Hepatic stellate cell (primary cell): Measurements from ENCODE around the gene WAC.
"Not testable (repeated sequence)": the region's sequence is repeated elsewhere in the genome, so short reads cannot be mapped to it uniquely, and the experiment has no call there.

Experiments
- DNase-seq: peaks from one replicate; pipeline ENCODE4 v3.0.0; 2011; ENCODE audit warnings: low spot score

The WAC gene

GRCh38 chr10:28532337-28533185 lies at the start of gene WAC:
WAC (plus strand) TSS chr10:28533118; CDS start chr10:28533580, 462 bp downstream.
- DNase-seq = peak; percentile 90

GRCh38 chr10:28489206-28489605 lies 43.7 kb upstream of the WAC start:
- DNase-seq = no peak

GRCh38 chr10:28490256-28490865 lies 42.6 kb upstream of the WAC start:
- DNase-seq = not testable (repeated sequence)

- DNase-seq = no peak
These were observed 40.6 kb upstream of the WAC start for GRCh38 chr10:28492116-28492920.

- no peak for DNase-seq
These were observed 38.5 kb upstream of the WAC start for GRCh38 chr10:28494420-28494819.

GRCh38 chr10:28495084-28495483 lies 37.8 kb upstream of the WAC start:
- no peak for DNase-seq

- DNase-seq = no peak
These were observed 36.9 kb upstream of the WAC start for GRCh38 chr10:28496017-28496416.

GRCh38 chr10:28496481-28496961 lies 36.4 kb upstream of the WAC start:
- DNase-seq = no peak

- no peak for DNase-seq
These were observed 35.4 kb upstream of the WAC start for GRCh38 chr10:28497313-28498126.

- DNase-seq = not testable (repeated sequence)
These were observed 32.7 kb upstream of the WAC start for GRCh38 chr10:28500203-28500602.

GRCh38 chr10:28503114-28503513 lies 29.8 kb upstream of the WAC start:
- DNase-seq = no peak

GRCh38 chr10:28505359-28505959 lies 27.5 kb upstream of the WAC start:
- DNase-seq = no peak

- DNase-seq = no peak
These were observed 24.5 kb upstream of the WAC start for GRCh38 chr10:28508304-28508925.

GRCh38 chr10:28509286-28509685 lies 23.6 kb upstream of the WAC start:
- no peak for DNase-seq

GRCh38 chr10:28514648-28515047 lies 18.3 kb upstream of the WAC start:
- no peak for DNase-seq

GRCh38 chr10:28520346-28520745 lies 12.6 kb upstream of the WAC start:
- DNase-seq = no peak

- not testable (repeated sequence) for DNase-seq
These were observed 12.1 kb upstream of the WAC start for GRCh38 chr10:28520828-28521227.

GRCh38 chr10:28521961-28522360 lies 11.0 kb upstream of the WAC start:
- not testable (repeated sequence) for DNase-seq

- no peak for DNase-seq
These were observed 9.1 kb upstream of the WAC start for GRCh38 chr10:28523725-28524252.

- DNase-seq = no peak
These were observed 2.2 kb upstream of the WAC start for GRCh38 chr10:28530751-28531150.

GRCh38 chr10:28533186-28533564 lies 257 bp downstream of the WAC start:
- DNase-seq = peak; percentile 13
